SJCRH30 (cell line): ENCODE results near the gene KDM4B. TPM values are rescaled to one million over a fixed set of nuclear protein-coding genes. Genes with fewer than 3 reads are reported as not detected.

ENCODE experiments used
- DNase-seq, 2 experiments: peaks; one replicate each; pipeline ENCODE4 v3.0.0-alpha.2; 2015 to 2020
- H3K27ac ChIP-seq: fragments of 250-450 bp; sonication (Bioruptor Pico); 2 replicates; pipeline ENCODE4 v1.5.1; 2020; ENCODE audit warnings: mild to moderate bottlenecking, moderate library complexity
- H3K27me3 ChIP-seq: fragments of 250-450 bp; sonication (Bioruptor Pico); 2 replicates; pipeline ENCODE4 v1.5.1; 2020; ENCODE audit warnings: mild to moderate bottlenecking, moderate library complexity
- H3K36me3 ChIP-seq: fragments of 250-450 bp; sonication (Bioruptor Pico); 2 replicates; pipeline ENCODE4 v1.5.1; 2020; ENCODE audit warnings: mild to moderate bottlenecking, moderate library complexity
- H3K4me1 ChIP-seq: fragments of 250-450 bp; sonication (Bioruptor Pico); 2 replicates; pipeline ENCODE4 v1.5.1; 2020; ENCODE audit warnings: mild to moderate bottlenecking, moderate library complexity
- H3K4me3 ChIP-seq: fragments of 250-450 bp; sonication (Bioruptor Pico); 2 replicates; pipeline ENCODE4 v1.5.1; 2020; ENCODE audit warnings: mild to moderate bottlenecking, moderate library complexity
- H3K9me3 ChIP-seq: fragments of 250-450 bp; sonication (Bioruptor Pico); replicated peaks from 2 replicates; pipeline ENCODE4 v1.5.1; 2020; ENCODE audit warnings: mild to moderate bottlenecking, moderate library complexity
- total RNA-seq: library from RNA; depleted of rRNA; stranded (reverse); fragments of >200 nt; shearing (Covaris generic); gene quantifications from 2 replicates; pipeline ENCODE4 v1.2.3, GENCODE V29; 2014

Gene KDM4B
- total RNA-seq, 1 experiment from 2014 or later = 16.2 TPM

GRCh38 chr19:5059793-5060192 lies 90.9 kb downstream of the KDM4B start:
- Histone ChIP-seq H3K4me3 (no peak overlapping the region), H3K27me3 (no peaks in the 10 kb centered on the region), H3K4me1 (no peaks in the 10 kb centered on the region), H3K9me3 (no peaks in the 10 kb centered on the region), H3K36me3 (0 out of 2 replicates have a peak, but pooled peaks cover 5% of the 10 kb centered on the region), H3K27ac (no peak overlapping the region)
- no peak for DNase-seq

- no peaks in the 10 kb centered on the region for H3K27me3 ChIP-seq
- H3K36me3 ChIP-seq = 0 out of 2 replicates have a peak, but pooled peaks cover 5% of the 10 kb centered on the region
- no peak for DNase-seq
- H3K27ac ChIP-seq = no peak overlapping the region
- no peaks in the 10 kb centered on the region for H3K9me3 ChIP-seq
- H3K4me1 ChIP-seq = no peaks in the 10 kb centered on the region
- no peak overlapping the region for H3K4me3 ChIP-seq
These were observed 93.3 kb downstream of the KDM4B start for GRCh38 chr19:5062195-5062594.

- no peaks in the 10 kb centered on the region for H3K9me3 ChIP-seq
- DNase-seq = no peak
- no peaks in the 10 kb centered on the region for H3K4me1 ChIP-seq
- H3K4me3 ChIP-seq = no peak overlapping the region
- no peaks in the 10 kb centered on the region for H3K27me3 ChIP-seq
- H3K27ac ChIP-seq = no peak overlapping the region
- H3K36me3 ChIP-seq = 0 out of 2 replicates have a peak, but pooled peaks cover 5% of the 10 kb centered on the region
These were observed 93.9 kb downstream of the KDM4B start for GRCh38 chr19:5062799-5063198.

GRCh38 chr19:5063873-5064645 lies 95.1 kb downstream of the KDM4B start:
- no peak overlapping the region for H3K4me3 ChIP-seq
- no peaks in the 10 kb centered on the region for H3K27me3 ChIP-seq
- no peak overlapping the region for H3K27ac ChIP-seq
- no peaks in the 10 kb centered on the region for H3K9me3 ChIP-seq
- H3K36me3 ChIP-seq = 0 out of 2 replicates have a peak, but pooled peaks cover 5% of the 10 kb centered on the region
- no peaks in the 10 kb centered on the region for H3K4me1 ChIP-seq
- DNase-seq = no peak

- H3K4me3 ChIP-seq = no peak overlapping the region
- no peaks in the 10 kb centered on the region for H3K27me3 ChIP-seq
- H3K36me3 ChIP-seq = 0 out of 2 replicates have a peak, but pooled peaks cover 5% of the 10 kb centered on the region
- no peaks in the 10 kb centered on the region for H3K9me3 ChIP-seq
- DNase-seq = no peak
- H3K27ac ChIP-seq = no peak overlapping the region
- no peaks in the 10 kb centered on the region for H3K4me1 ChIP-seq
These were observed 96.0 kb downstream of the KDM4B start for GRCh38 chr19:5064896-5065295.

GRCh38 chr19:5065663-5066093 lies 96.8 kb downstream of the KDM4B start:
- DNase-seq = no peak
- H3K4me1 ChIP-seq = no peaks in the 10 kb centered on the region

GRCh38 chr19:5066768-5067167 lies 97.9 kb downstream of the KDM4B start:
- no peaks in the 10 kb centered on the region for H3K9me3 ChIP-seq
- no peak for DNase-seq
- no peaks in the 10 kb centered on the region for H3K27me3 ChIP-seq
- H3K36me3 ChIP-seq = 0 out of 2 replicates have a peak, but pooled peaks cover 5% of the 10 kb centered on the region
- no peaks in the 10 kb centered on the region for H3K4me1 ChIP-seq
- H3K4me3 ChIP-seq = no peak overlapping the region
- no peak overlapping the region for H3K27ac ChIP-seq

More at GRCh38 chr19:5065663-5066093, 96.8 kb downstream of the KDM4B start:
- H3K36me3 ChIP-seq = 0 out of 2 replicates have a peak, but pooled peaks cover 5% of the 10 kb centered on the region
- no peak overlapping the region for H3K4me3 ChIP-seq
- H3K27ac ChIP-seq = no peak overlapping the region
- H3K27me3 ChIP-seq = no peaks in the 10 kb centered on the region
- no peaks in the 10 kb centered on the region for H3K9me3 ChIP-seq

- no peak overlapping the region for H3K27ac ChIP-seq
- no peaks in the 10 kb centered on the region for H3K9me3 ChIP-seq
- DNase-seq = no peak
- H3K4me3 ChIP-seq = no peak overlapping the region
- no peaks in the 10 kb centered on the region for H3K27me3 ChIP-seq
- 0 out of 2 replicates have a peak, but pooled peaks cover 5% of the 10 kb centered on the region for H3K36me3 ChIP-seq
- no peaks in the 10 kb centered on the region for H3K4me1 ChIP-seq
These were observed 98.8 kb downstream of the KDM4B start for GRCh38 chr19:5067678-5068077.

- Histone ChIP-seq H3K4me3 (no peak overlapping the region), H3K27ac (no peak overlapping the region), H3K9me3 (no peaks in the 10 kb centered on the region), H3K36me3 (no peaks in the 10 kb centered on the region), H3K27me3 (no peaks in the 10 kb centered on the region), H3K4me1 (no peaks in the 10 kb centered on the region)
- no peak for DNase-seq
These were observed 99.5 kb downstream of the KDM4B start for GRCh38 chr19:5068233-5069072.

- no peaks in the 10 kb centered on the region for H3K9me3 ChIP-seq
- no peak overlapping the region for H3K4me3 ChIP-seq
- H3K27ac ChIP-seq = no peak overlapping the region
- H3K27me3 ChIP-seq = no peaks in the 10 kb centered on the region
- no peak for DNase-seq
- H3K4me1 ChIP-seq = no peaks in the 10 kb centered on the region
- no peaks in the 10 kb centered on the region; the same call in 1 of the 2 replicates for H3K36me3 ChIP-seq
These were observed 101.4 kb downstream of the KDM4B start for GRCh38 chr19:5070331-5070730.

- Histone ChIP-seq H3K9me3 (no peaks in the 10 kb centered on the region), H3K27ac (no peak overlapping the region), H3K4me1 (no peaks in the 10 kb centered on the region), H3K4me3 (no peak overlapping the region), H3K36me3 (no peaks in the 10 kb centered on the region; the same call in 1 of the 2 replicates), H3K27me3 (no peaks in the 10 kb centered on the region)
- DNase-seq = no peak
These were observed 102.0 kb downstream of the KDM4B start for GRCh38 chr19:5070930-5071329.

GRCh38 chr19:5071579-5071978 lies 102.7 kb downstream of the KDM4B start:
- no peaks in the 10 kb centered on the region for H3K27me3 ChIP-seq
- no peaks in the 10 kb centered on the region for H3K9me3 ChIP-seq
- H3K36me3 ChIP-seq = no peaks in the 10 kb centered on the region; the same call in 1 of the 2 replicates
- H3K4me1 ChIP-seq = no peaks in the 10 kb centered on the region
- no peak overlapping the region for H3K4me3 ChIP-seq
- H3K27ac ChIP-seq = no peak overlapping the region
- no peak for DNase-seq

- Histone ChIP-seq H3K9me3 (no peaks in the 10 kb centered on the region), H3K27ac (no peak overlapping the region), H3K27me3 (no peaks in the 10 kb centered on the region), H3K4me3 (no peak overlapping the region), H3K4me1 (no peaks in the 10 kb centered on the region), H3K36me3 (no peaks in the 10 kb centered on the region; the same call in 1 of the 2 replicates)
- DNase-seq = no peak
These were observed 103.2 kb downstream of the KDM4B start for GRCh38 chr19:5072115-5072514.

GRCh38 chr19:5073153-5073844 lies 104.4 kb downstream of the KDM4B start:
- DNase-seq = no peak
- no peaks in the 10 kb centered on the region for H3K27me3 ChIP-seq
- H3K27ac ChIP-seq = no peak overlapping the region
- no peaks in the 10 kb centered on the region; the same call in 1 of the 2 replicates for H3K36me3 ChIP-seq
- no peaks in the 10 kb centered on the region for H3K4me1 ChIP-seq
- no peak overlapping the region for H3K4me3 ChIP-seq
- H3K9me3 ChIP-seq = no peaks in the 10 kb centered on the region
